LNCaP clone FGC (cell line): ENCODE results near the gene MACROD2.

Source experiments
- DNase-seq: peaks from one replicate; pipeline ENCODE4 v3.0.0-alpha.2; 2011; ENCODE audit warnings: low read depth
- H3K4me3 ChIP-seq: 2 replicates; pipeline ENCODE4 v1.5.1; 2011; ENCODE audit warnings: mild to moderate bottlenecking, low read depth, low read length, control low read depth
- TF ChIP-seq, protein P1 (sequence below): IDR thresholded peaks from 2 replicates; pipeline ENCODE4 v1.5.1; 2012; ENCODE audit warnings: mild to moderate bottlenecking; ENCODE audit not compliant: control insufficient read depth, insufficient read depth; ENCODE audit errors: extremely low read depth

MACROD2 gene

DNA sequence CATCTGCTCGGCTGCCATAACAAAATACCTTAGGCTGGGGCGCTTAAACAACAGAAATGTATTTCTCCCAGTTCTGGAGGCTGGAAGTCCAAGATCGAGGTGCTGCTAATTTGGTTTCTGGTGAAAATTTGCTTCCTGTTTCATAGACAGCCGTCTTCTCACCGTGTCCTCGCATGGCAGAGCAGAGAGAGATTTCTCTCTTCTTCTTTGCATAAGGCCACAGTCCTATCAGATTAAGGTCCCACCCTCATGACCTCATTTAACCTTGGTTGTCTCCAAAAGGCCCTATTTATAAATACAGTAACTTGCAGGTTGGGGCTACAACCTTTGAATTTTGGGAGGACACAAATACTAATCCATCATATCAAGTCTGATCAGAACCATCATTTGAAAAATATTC is 2033.6 kb downstream of the MACROD2 start:
- no peak for DNase-seq
- TF ChIP-seq, protein P1, sequence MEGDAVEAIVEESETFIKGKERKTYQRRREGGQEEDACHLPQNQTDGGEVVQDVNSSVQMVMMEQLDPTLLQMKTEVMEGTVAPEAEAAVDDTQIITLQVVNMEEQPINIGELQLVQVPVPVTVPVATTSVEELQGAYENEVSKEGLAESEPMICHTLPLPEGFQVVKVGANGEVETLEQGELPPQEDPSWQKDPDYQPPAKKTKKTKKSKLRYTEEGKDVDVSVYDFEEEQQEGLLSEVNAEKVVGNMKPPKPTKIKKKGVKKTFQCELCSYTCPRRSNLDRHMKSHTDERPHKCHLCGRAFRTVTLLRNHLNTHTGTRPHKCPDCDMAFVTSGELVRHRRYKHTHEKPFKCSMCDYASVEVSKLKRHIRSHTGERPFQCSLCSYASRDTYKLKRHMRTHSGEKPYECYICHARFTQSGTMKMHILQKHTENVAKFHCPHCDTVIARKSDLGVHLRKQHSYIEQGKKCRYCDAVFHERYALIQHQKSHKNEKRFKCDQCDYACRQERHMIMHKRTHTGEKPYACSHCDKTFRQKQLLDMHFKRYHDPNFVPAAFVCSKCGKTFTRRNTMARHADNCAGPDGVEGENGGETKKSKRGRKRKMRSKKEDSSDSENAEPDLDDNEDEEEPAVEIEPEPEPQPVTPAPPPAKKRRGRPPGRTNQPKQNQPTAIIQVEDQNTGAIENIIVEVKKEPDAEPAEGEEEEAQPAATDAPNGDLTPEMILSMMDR: no peak
- H3K4me3 ChIP-seq: no peak overlapping the region

DNA sequence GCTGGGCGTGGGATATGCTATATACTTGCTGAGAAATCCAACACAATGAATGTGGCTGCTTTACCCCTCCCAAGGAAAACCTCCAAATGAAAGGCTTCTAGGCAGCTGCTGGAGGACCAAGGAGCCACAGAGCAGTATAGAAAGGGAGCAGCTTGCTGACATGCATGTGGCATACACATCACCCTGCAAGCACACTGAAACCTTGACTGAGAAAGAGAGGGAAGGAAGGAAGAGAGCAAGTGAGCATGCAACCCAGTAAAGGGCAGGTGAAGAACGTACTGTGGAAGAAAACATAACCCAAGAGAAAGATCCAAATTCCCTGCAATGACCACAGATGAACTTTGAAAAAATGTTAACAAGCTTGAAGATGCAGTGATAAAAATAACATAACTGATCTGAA is 2034.9 kb downstream of the MACROD2 start:
- no peak for DNase-seq
- no peak overlapping the region for H3K4me3 ChIP-seq
- TF ChIP-seq, protein P1: no peak

DNA sequence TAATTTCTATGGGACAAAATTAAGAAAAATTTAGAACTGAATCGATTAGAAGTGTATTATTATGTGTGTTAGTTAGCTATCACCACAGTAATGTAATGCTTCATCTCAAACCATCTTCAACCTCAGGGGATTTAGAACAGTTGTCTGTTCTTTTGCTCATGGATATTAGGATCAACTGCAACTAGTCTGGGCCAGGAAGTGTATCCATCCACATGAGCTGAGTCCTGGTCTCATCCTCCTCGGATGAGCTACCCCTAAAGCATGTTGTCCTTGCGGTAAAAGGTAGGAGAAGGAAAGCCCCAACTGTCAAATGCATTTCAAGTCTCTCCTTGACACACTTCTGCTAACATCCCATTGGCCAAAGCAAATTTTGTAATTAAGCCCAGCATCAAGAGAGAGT is 2040.3 kb downstream of the MACROD2 start:
- H3K4me3 ChIP-seq: no peak overlapping the region
- TF ChIP-seq, protein P1: no peak
- DNase-seq: no peak

DNA sequence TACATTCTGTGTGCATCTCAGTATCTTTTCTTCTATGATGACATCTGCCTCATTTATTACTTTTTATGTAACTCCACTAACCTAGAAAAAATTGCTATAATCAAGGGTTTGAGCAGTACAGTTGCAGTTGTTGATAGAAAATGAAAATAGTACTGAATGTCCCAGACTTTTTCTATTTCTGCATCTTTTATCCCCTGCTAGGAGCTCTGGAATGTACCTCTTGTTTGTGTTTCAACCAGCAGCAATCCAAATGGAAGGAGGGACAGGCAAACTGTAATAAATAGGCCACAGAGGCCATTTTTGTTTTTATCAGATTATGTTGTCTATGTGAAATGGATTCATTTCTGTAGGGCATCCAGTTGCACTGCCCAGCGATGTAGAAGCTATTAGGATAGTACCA is 2041.0 kb downstream of the MACROD2 start:
- no peak overlapping the region for H3K4me3 ChIP-seq
- TF ChIP-seq, protein P1: no peak
- no peak for DNase-seq

DNA sequence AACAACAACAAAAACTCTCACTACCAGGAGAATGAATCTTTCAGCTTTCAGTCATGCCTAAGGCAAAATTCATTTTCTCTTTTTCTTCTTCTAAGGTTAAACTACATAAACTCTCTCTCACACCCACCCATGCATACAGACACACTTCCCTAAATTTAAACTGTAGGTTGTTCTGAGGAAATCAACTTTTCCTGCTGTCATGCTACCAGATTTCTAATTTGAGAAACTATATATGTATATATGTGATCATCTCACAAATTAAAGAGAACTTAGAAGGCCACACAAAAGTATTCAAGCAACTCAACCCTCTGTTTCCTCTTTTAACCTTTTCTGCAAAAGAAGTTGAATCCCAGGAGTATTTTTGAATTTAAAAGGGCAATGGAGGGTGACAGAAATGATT is 2045.4 kb downstream of the MACROD2 start:
- H3K4me3 ChIP-seq: no peak overlapping the region
- TF ChIP-seq, protein P1: no peak
- no peak for DNase-seq

DNA sequence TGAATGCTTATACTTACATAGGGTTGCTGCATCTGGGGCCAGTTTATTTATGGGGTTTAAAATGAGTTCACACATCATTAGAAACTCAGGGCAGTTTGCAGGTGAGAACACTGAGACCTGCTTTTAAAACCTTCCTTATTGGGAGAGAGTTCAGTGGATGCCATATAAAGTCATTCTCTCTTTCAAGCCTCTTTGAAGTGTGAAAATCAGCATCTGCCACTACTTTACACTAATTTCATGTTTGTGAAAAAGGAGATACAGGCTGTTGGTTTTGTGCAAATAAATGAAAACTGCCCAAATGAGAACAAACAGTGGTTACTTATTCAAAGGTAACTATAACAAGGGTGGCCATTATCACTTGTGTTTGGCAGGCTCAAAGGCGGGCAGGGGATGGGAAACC is 2047.4 kb downstream of the MACROD2 start:
- TF ChIP-seq, protein P1: no peak
- DNase-seq: no peak
- no peak overlapping the region for H3K4me3 ChIP-seq

DNA sequence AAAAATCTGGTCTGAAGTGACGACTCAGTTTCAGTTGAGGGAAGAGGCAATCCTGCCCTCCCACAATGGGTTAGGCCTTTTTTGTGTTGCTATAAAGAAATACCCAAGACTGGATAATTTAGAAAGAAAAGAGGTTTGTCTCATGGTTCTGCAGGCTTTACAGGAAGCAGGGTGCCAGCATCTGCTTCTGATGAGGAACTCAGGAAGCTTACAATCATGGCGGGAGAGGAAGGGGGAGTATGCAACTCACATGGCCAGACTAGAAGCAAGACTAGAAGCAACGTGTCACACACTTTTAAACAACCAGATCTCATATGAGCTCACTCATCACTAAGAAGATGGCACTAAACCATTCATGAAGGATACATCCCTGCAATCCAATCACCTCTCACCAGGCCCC is 2048.6 kb downstream of the MACROD2 start:
- no peak overlapping the region for H3K4me3 ChIP-seq
- no peak for DNase-seq
- TF ChIP-seq, protein P1: no peak
